H1 (cell line): ENCODE results near the gene USP10. TPM values are rescaled to one million over a fixed set of nuclear protein-coding genes. Genes with fewer than 3 reads are reported as not detected.

Experiments
- BRCA1 ChIP-seq: IDR thresholded peaks from 2 replicates; pipeline ENCODE4 v1.6.1; 2012; ENCODE audit warnings: low read depth, low read length, improper control_type of control experiment
- CBX8 ChIP-seq: fragments of 300-800, 300-1000 bp; sonication (generic); IDR thresholded peaks from 2 replicates; pipeline ENCODE4 v1.7.1; 2016; ENCODE audit warnings: low read depth, low read length, borderline replicate concordance
- CREB1 ChIP-seq: IDR thresholded peaks from 2 replicates; pipeline ENCODE4 v1.6.1; 2012; ENCODE audit warnings: inconsistent platforms
- EP300 ChIP-seq, 2 experiments: IDR thresholded peaks; 1 replicate in 1 of 2; 2 replicates in 1 of 2; pipeline ENCODE4 v1.6.1; 2011 to 2012; ENCODE audit warnings: low read depth in 2 of 2, low read length in 2 of 2, mild to moderate bottlenecking in 2 of 2, borderline replicate concordance in 1 of 2, inconsistent platforms in 1 of 2, moderate library complexity in 1 of 2
- GABPA ChIP-seq: IDR thresholded peaks from 2 replicates; pipeline ENCODE4 v1.6.1; 2011; ENCODE audit warnings: mild to moderate bottlenecking, low read length, moderate library complexity, borderline replicate concordance; ENCODE audit not compliant: insufficient read depth
- NRF1 ChIP-seq: IDR thresholded peaks from 2 replicates; pipeline ENCODE4 v1.6.1; 2011; ENCODE audit warnings: mild to moderate bottlenecking, low read depth, low read length, improper control_type of control experiment
- PHF8 ChIP-seq: fragments of 200-600 bp; sonication (generic); conservative IDR thresholded peaks from 2 replicates; pipeline ENCODE4 v1.7.1; 2012; ENCODE audit warnings: low read depth, mild to moderate bottlenecking, inconsistent platforms, low read length, moderate library complexity
- POLR2A ChIP-seq, 2 experiments: IDR thresholded peaks; 1 replicate in 1 of 2; 2 replicates in 1 of 2; pipeline ENCODE4 v1.6.1; 2011; ENCODE audit warnings: low read depth in 2 of 2, low read length in 2 of 2, mild to moderate bottlenecking in 2 of 2; ENCODE audit errors: control extremely low read depth in 1 of 2
- POLR2AphosphoS5 ChIP-seq: IDR thresholded peaks from 2 replicates; pipeline ENCODE4 v1.6.1; 2011; ENCODE audit warnings: low read depth, low read length
- POU5F1 ChIP-seq: IDR thresholded peaks from 2 replicates; pipeline ENCODE4 v1.6.1; 2011; ENCODE audit warnings: low read depth, mild to moderate bottlenecking, low read length, moderate library complexity
- RBBP5 ChIP-seq: IDR thresholded peaks from 2 replicates; pipeline ENCODE4 v1.7.1; 2012; ENCODE audit warnings: low read depth, mild to moderate bottlenecking, inconsistent platforms, low read length, moderate library complexity, borderline replicate concordance
- RNF2 ChIP-seq: fragments of 200-900, 300-1000 bp; sonication (generic); IDR thresholded peaks from 2 replicates; pipeline ENCODE4 v1.7.1; 2016; ENCODE audit warnings: borderline replicate concordance, low read depth, mild to moderate bottlenecking, antibody characterized with exemption, low read length; ENCODE audit not compliant: poor library complexity, severe bottlenecking; ENCODE audit errors: missing control alignments
- RXRA ChIP-seq: IDR thresholded peaks from 2 replicates; pipeline ENCODE4 v1.6.1; 2011; ENCODE audit warnings: low read depth, mild to moderate bottlenecking, low read length, moderate library complexity; ENCODE audit not compliant: insufficient read depth
- SIX5 ChIP-seq: IDR thresholded peaks from 2 replicates; pipeline ENCODE4 v1.6.1; 2011; ENCODE audit warnings: mild to moderate bottlenecking, low read depth, low read length
- SP1 ChIP-seq: IDR thresholded peaks from 2 replicates; pipeline ENCODE4 v1.6.1; 2011; ENCODE audit warnings: low read depth, low read length
- SRF ChIP-seq: IDR thresholded peaks from 2 replicates; pipeline ENCODE4 v1.6.1; 2011; ENCODE audit warnings: mild to moderate bottlenecking, low read depth, low read length, moderate library complexity
- SUZ12 ChIP-seq: fragments of 200-600 bp; sonication (generic); IDR thresholded peaks from 2 replicates; pipeline ENCODE4 v1.6.1; 2012; ENCODE audit warnings: mild to moderate bottlenecking, inconsistent platforms, low read length, moderate library complexity, mixed read lengths
- TAF1 ChIP-seq: IDR thresholded peaks from 2 replicates; pipeline ENCODE4 v1.6.1; 2011; ENCODE audit warnings: mild to moderate bottlenecking, low read depth, low read length
- TBP ChIP-seq: IDR thresholded peaks from 2 replicates; pipeline ENCODE4 v1.6.1; 2011; ENCODE audit warnings: low read depth, low read length, improper control_type of control experiment
- polyA plus RNA-seq, 7 experiments: library from polyadenylated mRNA; depleted of rRNA in 3 of 7; stranded (reverse) in 5 of 7; unstranded in 2 of 7; fragments of >200 nt in 5 of 7; fragments of 200-250 nt in 2 of 7; gene quantifications; 1 replicate in 5 of 7; 2 replicates in 1 of 7; 4 replicates in 1 of 7; pipeline versions ENCODE4 v1.2.1 to v1.2.3, GENCODE V29; 2011 to 2013; ENCODE audit warnings: missing spikeins in 2 of 7, mixed read lengths in 2 of 7
- total RNA-seq: library from RNA; stranded (reverse); fragmentation: NEBNext Ultra II Directional; extraction: Animal tissue kit (Norgen Biotek cat#: 25700); gene quantifications from 2 replicates; pipeline ENCODE4 v1.2.1, GENCODE V29; 2021
- TF ChIP-seq, protein P1 (sequence below): IDR thresholded peaks from 2 replicates; pipeline ENCODE4 v1.6.1; 2011; ENCODE audit warnings: low read length, improper control_type of control experiment
- TF ChIP-seq, protein P2 (sequence below): IDR thresholded peaks from 2 replicates; pipeline ENCODE4 v1.6.1; 2012; ENCODE audit warnings: inconsistent platforms
- TF ChIP-seq, protein P3 (sequence below): IDR thresholded peaks from 2 replicates; pipeline ENCODE4 v1.6.1; 2012; ENCODE audit warnings: inconsistent platforms

The USP10 gene
- total and polyA plus RNA-seq, 2 of the 8 experiments (the other 6 are each of a cell fraction or from before 2014, with no cell fraction given) = 171 to 195 TPM

DNA sequence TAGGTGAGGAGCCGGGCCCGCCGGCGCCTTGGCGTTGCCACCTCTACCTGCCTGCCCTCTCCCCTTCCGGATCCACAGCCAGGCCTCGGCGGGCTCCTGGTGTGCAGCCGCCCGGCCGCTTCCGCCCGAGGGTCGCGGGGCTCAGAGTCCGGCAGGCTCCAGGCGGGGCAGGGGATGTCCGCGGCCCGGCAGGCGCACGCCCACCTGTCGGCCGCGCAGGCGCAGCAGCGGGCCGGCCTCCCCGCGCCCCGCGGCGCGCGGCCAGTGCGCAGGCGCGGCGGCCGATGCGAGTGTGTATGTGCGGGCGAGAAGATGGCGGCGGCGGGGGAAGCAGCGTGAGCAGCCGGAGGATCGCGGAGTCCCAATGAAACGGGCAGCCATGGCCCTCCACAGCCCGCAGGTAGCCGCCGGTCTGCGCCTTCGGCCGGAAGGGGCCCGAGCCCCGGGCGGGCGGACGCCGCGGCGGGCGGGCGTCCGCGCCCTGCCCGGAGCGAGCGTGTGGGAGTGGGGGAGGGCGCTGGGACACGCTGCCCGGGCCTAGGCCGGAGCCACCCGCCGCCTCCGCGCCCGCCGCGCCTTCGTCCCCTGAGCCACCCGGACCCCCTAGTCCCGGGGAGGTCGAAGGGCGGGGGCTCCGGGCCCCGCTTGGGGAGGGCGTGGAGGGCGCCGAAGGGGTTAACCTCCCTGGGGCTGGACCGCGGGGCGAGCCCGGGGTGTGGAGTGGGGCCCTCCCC, at the start of gene USP10 (continued):
- no peak for TF ChIP-seq SUZ12
- TF ChIP-seq POLR2A (IDR thresholded peaks at IDR 0.05; ENCODE audit: control extremely low read depth in 1 of 2, low read depth in 2 of 2, low read length in 2 of 2) = peak; percentile 67 to 82; a peak in 2 of 3 replicates
- no peak for TF ChIP-seq CBX8
- no peak for TF ChIP-seq RXRA
- no peak for TF ChIP-seq POU5F1
- 0 out of 3 replicates have a peak, but pooled peaks of 1 of the 2 experiments have one; percentile 34 for TF ChIP-seq EP300 (IDR thresholded peaks at IDR 0.05; ENCODE audit: borderline replicate concordance in 1 of 2, low read depth in 2 of 2, low read length in 2 of 2)
- TF ChIP-seq BRCA1 = no peak
- no peak for TF ChIP-seq SIX5
- peak; percentile 93 for TF ChIP-seq GABPA
- TF ChIP-seq, protein P1, sequence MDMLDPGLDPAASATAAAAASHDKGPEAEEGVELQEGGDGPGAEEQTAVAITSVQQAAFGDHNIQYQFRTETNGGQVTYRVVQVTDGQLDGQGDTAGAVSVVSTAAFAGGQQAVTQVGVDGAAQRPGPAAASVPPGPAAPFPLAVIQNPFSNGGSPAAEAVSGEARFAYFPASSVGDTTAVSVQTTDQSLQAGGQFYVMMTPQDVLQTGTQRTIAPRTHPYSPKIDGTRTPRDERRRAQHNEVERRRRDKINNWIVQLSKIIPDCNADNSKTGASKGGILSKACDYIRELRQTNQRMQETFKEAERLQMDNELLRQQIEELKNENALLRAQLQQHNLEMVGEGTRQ = no peak
- peak; percentile 47; the same call in 1 of the 2 replicates for TF ChIP-seq RBBP5
- TF ChIP-seq SRF = no peak
- TF ChIP-seq POLR2AphosphoS5 = peak; percentile 77; the same call in 1 of the 2 replicates
- TF ChIP-seq, protein P2, sequence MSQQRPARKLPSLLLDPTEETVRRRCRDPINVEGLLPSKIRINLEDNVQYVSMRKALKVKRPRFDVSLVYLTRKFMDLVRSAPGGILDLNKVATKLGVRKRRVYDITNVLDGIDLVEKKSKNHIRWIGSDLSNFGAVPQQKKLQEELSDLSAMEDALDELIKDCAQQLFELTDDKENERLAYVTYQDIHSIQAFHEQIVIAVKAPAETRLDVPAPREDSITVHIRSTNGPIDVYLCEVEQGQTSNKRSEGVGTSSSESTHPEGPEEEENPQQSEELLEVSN = no peak
- TF ChIP-seq NRF1 = peak; percentile 78
- TF ChIP-seq SP1 = no peak
- TF ChIP-seq TAF1 = peak; percentile 88
- 0 out of 2 replicates have a peak, but pooled peaks have one; percentile 4 for TF ChIP-seq CREB1
- TF ChIP-seq PHF8 = peak; percentile 88
- TF ChIP-seq, protein P3, sequence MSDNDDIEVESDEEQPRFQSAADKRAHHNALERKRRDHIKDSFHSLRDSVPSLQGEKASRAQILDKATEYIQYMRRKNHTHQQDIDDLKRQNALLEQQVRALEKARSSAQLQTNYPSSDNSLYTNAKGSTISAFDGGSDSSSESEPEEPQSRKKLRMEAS = peak; percentile 42; the same call in 1 of the 2 replicates
- no peak for TF ChIP-seq RNF2
- TF ChIP-seq TBP = 0 out of 2 replicates have a peak, but pooled peaks have one; percentile 21
